ENCODE results near the gene DOCK2.

GRCh38 chr5:170111088-170111785, 474.2 kb downstream of the DOCK2 start:
- TF ChIP-seq CTCF (conservative IDR thresholded peaks at IDR 0.05; ENCODE audit: low read length) = no peak
- TF ChIP-seq EZH2phosphoT487 (IDR thresholded peaks at IDR 0.05; ENCODE audit: borderline replicate concordance, low read depth, low read length) = no peak

Measured in OCI-LY7 (cell line).